Natural killer cell (primary cell): ENCODE measurements around the gene ALDH1A3. TPM values are rescaled to one million over a fixed set of nuclear protein-coding genes. Genes with fewer than 3 reads are reported as not detected.

ENCODE experiments used
- ATAC-seq, 3 donors: fragments of 150-1000 bp in 2 of 3; fragments of 200-7000 bp in 1 of 3; cut with Tn5 transposase; 1 replicate in 1 of 3; 2 replicates in 2 of 3; pipeline ENCODE4 v1.10.0; 2021; ENCODE audit warnings: mild to moderate bottlenecking in 2 of 3, moderate library complexity in 2 of 3
- DNase-seq, 2 donors: peaks; one replicate each; pipeline versions ENCODE4 v3.0.0 to v3.0.0-alpha.2; 2013 to 2021; ENCODE audit warnings: mixed read lengths in 1 of 2
- H3K27ac ChIP-seq: one replicate; pipeline ENCODE4 v1.5.1; 2013; ENCODE audit warnings: mild to moderate bottlenecking, low read length
- H3K27me3 ChIP-seq: one replicate; pipeline ENCODE4 v1.6.1; 2013; ENCODE audit warnings: low read length; ENCODE audit not compliant: control insufficient read depth, insufficient read depth
- H3K36me3 ChIP-seq: one replicate; pipeline ENCODE4 v1.6.1; 2013; ENCODE audit warnings: low read length; ENCODE audit not compliant: control insufficient read depth, insufficient read depth
- H3K4me1 ChIP-seq: one replicate; pipeline ENCODE4 v1.6.1; 2013; ENCODE audit warnings: low read length; ENCODE audit not compliant: control insufficient read depth, insufficient read depth
- H3K4me3 ChIP-seq: one replicate; pipeline ENCODE4 v1.5.1; 2013; ENCODE audit warnings: low read length
- H3K9me3 ChIP-seq: one replicate; pipeline ENCODE4 v1.6.1; 2013; ENCODE audit warnings: low read length; ENCODE audit not compliant: control insufficient read depth, insufficient read depth
- H3K27ac Mint-ChIP-seq, 2 donors: one replicate each; pipeline ENCODE4 v1.8.0; 2022; ENCODE audit warnings: mild to moderate bottlenecking in 2 of 2, mixed read lengths in 2 of 2, moderate library complexity in 1 of 2
- H3K27me3 Mint-ChIP-seq, 2 donors: one replicate each; pipeline ENCODE4 v1.8.0; 2022; ENCODE audit warnings: low read depth in 2 of 2, mixed read lengths in 2 of 2
- H3K36me3 Mint-ChIP-seq: one replicate; pipeline ENCODE4 v1.8.0; 2022; ENCODE audit warnings: mixed read lengths
- H3K4me1 Mint-ChIP-seq, 2 donors: one replicate each; pipeline ENCODE4 v1.8.0; 2022; ENCODE audit warnings: mixed read lengths in 2 of 2
- H3K4me3 Mint-ChIP-seq: one replicate; pipeline ENCODE4 v1.8.0; 2022; ENCODE audit warnings: mild to moderate bottlenecking, moderate library complexity, mixed read lengths
- H3K9me3 Mint-ChIP-seq, 2 donors: one replicate each; pipeline ENCODE4 v1.8.0; 2022; ENCODE audit warnings: mixed read lengths in 2 of 2
- CTCF ChIP-seq: fragments of 200-600 bp; IDR thresholded peaks from one replicate; pipeline ENCODE4 v1.8.0; 2022; ENCODE audit warnings: antibody characterized with exemption
- WGBS: methylation state at CpG from one replicate; pipeline ENCODE4 v1.1.7; 2013; ENCODE audit warnings: missing lambda C conversion rate; ENCODE audit not compliant: insufficient coverage; 5-methylcytosine and 5-hydroxymethylcytosine counted together
- intact Hi-C: fragments of 100-400 bp; cut with micrococcal nuclease; formaldehyde crosslinking; loops from one replicate; pipeline ENCODE4 v1.14.2; 2022
- total RNA-seq, 4 donors: library from RNA; stranded (reverse); fragments of 120-200 nt in 1 of 4; gene quantifications; one replicate each; pipeline versions ENCODE4 v1.2.3 to v1.2.4, GENCODE V29; 2013 to 2022

The ALDH1A3 gene
- total RNA-seq, 3 donors from 2014 or later (not counting 1 experiment from before 2014, with no cell fraction given) = not detected

- ATAC-seq = no peak
- no peaks in the 10 kb centered on the region for H3K36me3 Mint-ChIP-seq
- Histone ChIP-seq H3K27ac (no peak overlapping the region), H3K27me3 (no peaks in the 10 kb centered on the region), H3K36me3 (no peaks in the 10 kb centered on the region), H3K4me3 (no peak overlapping the region), H3K4me1 (peaks cover under 1% of the 10 kb centered on the region), H3K9me3 (no peaks in the 10 kb centered on the region)
- no peak for DNase-seq
- no peak overlapping the region for H3K27ac Mint-ChIP-seq
- peaks cover 10 to 16% of the 10 kb centered on the region in 2 donors for H3K27me3 Mint-ChIP-seq
- H3K4me3 Mint-ChIP-seq = no peak overlapping the region
- no peaks in the 10 kb centered on the region for H3K9me3 Mint-ChIP-seq
- intact Hi-C loops = no loop called here
- WGBS = 88% methylated on average over 25 of the region's 26 CpGs
- TF ChIP-seq CTCF = no peak
- no peaks in the 10 kb centered on the region for H3K4me1 Mint-ChIP-seq
These were observed 17.9 kb downstream of the ALDH1A3 start for GRCh38 chr15:100897221-100898151.

GRCh38 chr15:100898152-100898490 lies 18.5 kb downstream of the ALDH1A3 start:
- Histone ChIP-seq H3K27ac (no peak overlapping the region), H3K36me3 (no peaks in the 10 kb centered on the region), H3K9me3 (no peaks in the 10 kb centered on the region), H3K4me3 (no peak overlapping the region), H3K4me1 (peaks cover 4% of the 10 kb centered on the region), H3K27me3 (no peaks in the 10 kb centered on the region)
- no peak for DNase-seq
- Mint-ChIP-seq H3K36me3 (no peaks in the 10 kb centered on the region), H3K27ac (no peak overlapping the region), H3K4me3 (no peak overlapping the region), H3K9me3 (no peaks in the 10 kb centered on the region), H3K27me3 (peaks cover 4 to 13% of the 10 kb centered on the region in 2 donors), H3K4me1 (no peaks in the 10 kb centered on the region)
- no peak for ATAC-seq
- no peak for TF ChIP-seq CTCF
- intact Hi-C loops = no loop called here
- 90% methylated on average over 9 of the region's 9 CpGs for WGBS

- no peaks in the 10 kb centered on the region for H3K27me3 ChIP-seq
- DNase-seq (no peak), ATAC-seq (no peak)
- H3K9me3 Mint-ChIP-seq = no peaks in the 10 kb centered on the region
- no peaks in the 10 kb centered on the region for H3K36me3 ChIP-seq
- peaks cover 0 to 13% of the 10 kb centered on the region in 2 donors for H3K27me3 Mint-ChIP-seq
- H3K4me3 Mint-ChIP-seq = no peak overlapping the region
- no peak overlapping the region for H3K27ac ChIP-seq
- intact Hi-C loops = no loop called here
- 82% methylated on average over 11 of the region's 11 CpGs for WGBS
- H3K36me3 Mint-ChIP-seq = no peaks in the 10 kb centered on the region
- H3K27ac Mint-ChIP-seq = no peak overlapping the region
- no peak for TF ChIP-seq CTCF
- peaks cover 4% of the 10 kb centered on the region for H3K4me1 ChIP-seq
- no peaks in the 10 kb centered on the region for H3K4me1 Mint-ChIP-seq
- no peak overlapping the region for H3K4me3 ChIP-seq
- no peaks in the 10 kb centered on the region for H3K9me3 ChIP-seq
These were observed 19.2 kb downstream of the ALDH1A3 start for GRCh38 chr15:100898661-100899462.
